K562 (cell line): Measurements from ENCODE around the gene PLIN5. TPM values are rescaled to one million over a fixed set of nuclear protein-coding genes. Genes with fewer than 3 reads are reported as not detected.

Source experiments
- ATAC-seq: fragments of 200-7000 bp; cut with Tn5 transposase; 3 replicates; pipeline ENCODE4 v1.9.1; 2020; ENCODE audit warnings: moderate library complexity
- BruUV-seq: library from RNA; stranded (reverse); fragments of 400-500 nt; replicated peaks from 2 replicates; lab custom pipeline; 2021; lab: Mats Ljungman, UMichigan
- CTCF ChIA-PET: fragments of 300-600 bp; formaldehyde crosslinking; extraction: SDS; loops from one replicate; lab custom pipeline; 2021; ENCODE audit warnings: low intra/inter-chr PET ratio; lab: Yijun Ruan, JAX
- POLR2A ChIA-PET: fragments of 300-600, 350-650 bp; sonication (Branson Sonifier 250); formaldehyde crosslinking; extraction: SDS; loops from one replicate; lab custom pipeline; 2021; ENCODE audit warnings: antibody characterized with exemption, inconsistent platforms; lab: Yijun Ruan, JAX
- DNase-seq, 4 experiments: peaks; one replicate each; pipeline versions ENCODE4 v3.0.0 to v3.0.0-alpha.2; 2011 to 2018; ENCODE audit warnings: low spot score in 3 of 4, mixed read lengths in 3 of 4; ENCODE audit errors: extremely low read depth in 1 of 4
- FAIRE-seq: peaks from 2 replicates; lab custom pipeline; 2011; peaks lifted over from hg19 to GRCh38; lab: Jason Lieb, UNC
- H2AFZ ChIP-seq: 2 replicates; pipeline ENCODE4 v1.6.0; 2011; ENCODE audit warnings: low read depth, low read length, control low read depth, inconsistent platforms
- H3K27ac ChIP-seq: fragments of 200-600 bp; 3 replicates; pipeline ENCODE4 v1.8.0; 2011; ENCODE audit warnings: low read depth, mild to moderate bottlenecking, control low read depth, inconsistent platforms, low read length, moderate library complexity, mixed read lengths; ENCODE audit errors: extremely low read depth
- H3K27me3 ChIP-seq, 2 experiments: fragments of 300-600 bp in 1 of 2; 2 replicates in 1 of 2; 3 replicates in 1 of 2; pipeline versions ENCODE4 v1.6.0 to v1.8.0; 2011; ENCODE audit warnings: inconsistent platforms in 2 of 2, low read length in 2 of 2, mild to moderate bottlenecking in 1 of 2, mixed read lengths in 1 of 2, moderate library complexity in 1 of 2; ENCODE audit not compliant: control insufficient read depth in 2 of 2, insufficient read depth in 2 of 2
- H3K36me3 ChIP-seq: fragments of 300-600 bp; 3 replicates; pipeline ENCODE4 v1.8.0; 2011; ENCODE audit warnings: mild to moderate bottlenecking, low read length, inconsistent platforms; ENCODE audit not compliant: control insufficient read depth, insufficient read depth
- H3K4me1 ChIP-seq, 2 experiments: fragments of 200-600 bp in 1 of 2; replicated peaks in 1 of 2; 2 replicates in 1 of 2; 3 replicates in 1 of 2; pipeline versions ENCODE4 v1.5.1 to v1.8.0; 2011; ENCODE audit warnings: inconsistent platforms in 2 of 2, low read length in 2 of 2, mild to moderate bottlenecking in 1 of 2, mixed read lengths in 1 of 2, moderate library complexity in 1 of 2; ENCODE audit not compliant: control insufficient read depth in 2 of 2, insufficient read depth in 2 of 2
- H3K4me2 ChIP-seq: 2 replicates; pipeline ENCODE4 v1.6.1; 2011; ENCODE audit warnings: low read length, control low read depth, inconsistent platforms, mixed read lengths; ENCODE audit not compliant: insufficient read depth
- H3K4me3 ChIP-seq: fragments of 200-600 bp; sonication (generic), shearing (Covaris generic); 2 replicates; pipeline ENCODE4 v1.5.1; 2016; ENCODE audit warnings: control low read depth, inconsistent platforms
- H3K79me2 ChIP-seq: fragments of 200-600 bp; 3 replicates; pipeline ENCODE4 v1.8.0; 2011; ENCODE audit warnings: low read length, inconsistent platforms; ENCODE audit not compliant: control insufficient read depth, insufficient read depth
- H3K9ac ChIP-seq, 2 experiments: 2 replicates each; pipeline versions ENCODE4 v1.6.0 to v1.6.1; 2011; ENCODE audit warnings: low read depth in 2 of 2, low read length in 2 of 2, control low read depth in 1 of 2, inconsistent platforms in 1 of 2, mild to moderate bottlenecking in 1 of 2, mixed read lengths in 1 of 2; ENCODE audit not compliant: insufficient read depth in 1 of 2
- H3K9me1 ChIP-seq: one replicate; pipeline ENCODE4 v1.6.0; 2011; ENCODE audit warnings: inconsistent platforms, mild to moderate bottlenecking, low read length, moderate library complexity; ENCODE audit not compliant: control insufficient read depth, insufficient read depth
- H3K9me3 ChIP-seq: replicated peaks from 2 replicates; pipeline ENCODE4 v1.5.1; 2011; ENCODE audit warnings: low read depth, low read length, inconsistent platforms; ENCODE audit not compliant: control insufficient read depth, insufficient read depth
- H4K20me1 ChIP-seq: replicated peaks from 2 replicates; pipeline ENCODE4 v1.6.1; 2011; ENCODE audit warnings: low read length, inconsistent platforms, mixed read lengths; ENCODE audit not compliant: control insufficient read depth, insufficient read depth
- POLR2G ChIP-seq: fragments of 200-400 bp; formaldehyde crosslinking; IDR thresholded peaks from 2 replicates; pipeline ENCODE4 v1.6.1; 2017; ENCODE audit warnings: low read depth, mild to moderate bottlenecking, antibody characterized with exemption, low read length, moderate library complexity
- RCOR1 ChIP-seq, 2 experiments: IDR thresholded peaks; 2 replicates each; pipeline ENCODE4 v1.6.1; 2012; ENCODE audit warnings: low read depth in 2 of 2, low read length in 2 of 2, borderline replicate concordance in 1 of 2, improper control_type of control experiment in 1 of 2
- SP2 ChIP-seq: IDR thresholded peaks from 2 replicates; pipeline ENCODE4 v1.6.1; 2011; ENCODE audit warnings: mild to moderate bottlenecking, low read depth, low read length, moderate library complexity; ENCODE audit not compliant: poor library complexity, severe bottlenecking; ENCODE audit errors: extremely low read depth
- WGBS: fragments of 100-300 bp; shearing (Covaris generic); methylation state at CpG from one replicate; pipeline ENCODE4 v1.1.6; 2016; ENCODE audit warnings: low coverage, mixed read lengths; ENCODE audit not compliant: insufficient coverage; ENCODE audit errors: missing lambda C conversion rate; 5-methylcytosine and 5-hydroxymethylcytosine counted together
- in situ Hi-C: fragments of 300-500 bp; cut with MboI; formaldehyde crosslinking; loops from 4 replicates; pipeline ENCODE4 v1.15.0; 2018; ENCODE audit warnings: inconsistent platforms, mixed read lengths
- intact Hi-C: fragments of 100-400 bp; cut with micrococcal nuclease; formaldehyde crosslinking; loops from 2 replicates; pipeline ENCODE4 v1.14.2; 2022
- polyA plus RNA-seq, 8 experiments: library from polyadenylated mRNA; depleted of rRNA in 4 of 8; stranded (reverse) in 5 of 8; unstranded in 3 of 8; fragments of >200 nt; fragmentation: Nextera tagmentation in 2 of 8; fragmentation: Illumina TruSeq in 1 of 8; extraction: Ambion mirVana in 2 of 8; extraction: Trizol in 1 of 8; gene quantifications; 2 replicates each; pipeline versions ENCODE4 v1.2.1 to v1.2.3, GENCODE V29; 2011 to 2014; ENCODE audit warnings: inconsistent platforms in 1 of 8, missing spikeins in 1 of 8
- total RNA-seq, 7 experiments: library from RNA; depleted of rRNA in 6 of 7; stranded (reverse); fragments of >200 nt in 6 of 7; fragmentation: Illumina TruSeq in 2 of 7; extraction: Trizol in 2 of 7; gene quantifications; 2 replicates each; pipeline versions ENCODE4 v1.2.1 to v1.2.3, GENCODE V29; 2011 to 2021; ENCODE audit warnings: low replicate concordance in 1 of 7
- TF ChIP-seq, protein P1 (sequence below): sonication (generic); formaldehyde crosslinking; IDR thresholded peaks from 2 replicates; pipeline ENCODE4 v1.8.0; 2023; ENCODE audit warnings: mild to moderate bottlenecking, missing genetic modification reagents

The PLIN5 gene
- total and polyA plus RNA-seq, 9 of the 15 experiments (the other 6 are each of a cell fraction or from before 2014, with no cell fraction given), result 0.04 to 1.3 (median 0.50) TPM

DNA sequence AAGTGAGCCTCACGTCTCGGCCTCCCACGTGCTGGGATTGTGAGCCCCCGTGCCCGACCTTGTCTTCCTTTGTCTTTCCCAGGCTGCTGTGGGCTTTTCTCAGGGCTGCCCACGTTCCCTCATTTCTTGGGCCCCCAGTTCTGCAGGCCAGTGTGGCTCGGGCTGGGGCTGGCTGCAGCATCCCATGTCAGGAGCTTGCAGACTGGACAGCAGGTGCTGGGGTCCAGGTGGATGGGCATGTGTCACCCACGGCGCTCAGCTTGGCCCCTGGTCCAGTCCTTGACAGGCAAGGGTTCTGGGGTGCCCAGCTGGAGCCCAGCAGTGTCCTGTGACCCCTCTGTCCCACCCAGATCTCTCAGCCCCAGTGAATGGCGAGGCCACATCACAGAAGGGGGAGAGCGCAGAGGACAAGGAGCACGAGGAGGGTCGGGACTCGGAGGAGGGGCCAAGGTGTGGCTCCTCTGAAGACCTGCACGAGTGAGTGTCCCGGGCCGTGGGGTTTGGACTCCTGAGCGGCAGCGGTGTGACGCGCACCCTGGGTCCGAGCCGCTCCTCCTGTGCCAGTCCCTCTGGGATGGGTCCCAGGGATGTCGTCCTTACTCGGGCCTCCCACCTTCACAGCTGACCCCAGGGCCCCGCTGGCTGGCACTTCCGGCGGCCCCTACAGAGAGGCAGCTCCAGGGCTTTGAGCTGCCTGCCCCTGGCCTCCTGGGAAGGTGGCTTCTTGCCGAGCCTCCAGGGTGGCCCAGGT lies 34.0 kb downstream of the PLIN5 start:
- in situ Hi-C loops, result no loop called here
- ATAC-seq (no peak), FAIRE-seq (no peak), DNase-seq (no peak)
- H2AFZ ChIP-seq, result no peak overlapping the region
- H3K9me3 ChIP-seq, result no peaks in the 10 kb centered on the region
- TF ChIP-seq, protein P1, sequence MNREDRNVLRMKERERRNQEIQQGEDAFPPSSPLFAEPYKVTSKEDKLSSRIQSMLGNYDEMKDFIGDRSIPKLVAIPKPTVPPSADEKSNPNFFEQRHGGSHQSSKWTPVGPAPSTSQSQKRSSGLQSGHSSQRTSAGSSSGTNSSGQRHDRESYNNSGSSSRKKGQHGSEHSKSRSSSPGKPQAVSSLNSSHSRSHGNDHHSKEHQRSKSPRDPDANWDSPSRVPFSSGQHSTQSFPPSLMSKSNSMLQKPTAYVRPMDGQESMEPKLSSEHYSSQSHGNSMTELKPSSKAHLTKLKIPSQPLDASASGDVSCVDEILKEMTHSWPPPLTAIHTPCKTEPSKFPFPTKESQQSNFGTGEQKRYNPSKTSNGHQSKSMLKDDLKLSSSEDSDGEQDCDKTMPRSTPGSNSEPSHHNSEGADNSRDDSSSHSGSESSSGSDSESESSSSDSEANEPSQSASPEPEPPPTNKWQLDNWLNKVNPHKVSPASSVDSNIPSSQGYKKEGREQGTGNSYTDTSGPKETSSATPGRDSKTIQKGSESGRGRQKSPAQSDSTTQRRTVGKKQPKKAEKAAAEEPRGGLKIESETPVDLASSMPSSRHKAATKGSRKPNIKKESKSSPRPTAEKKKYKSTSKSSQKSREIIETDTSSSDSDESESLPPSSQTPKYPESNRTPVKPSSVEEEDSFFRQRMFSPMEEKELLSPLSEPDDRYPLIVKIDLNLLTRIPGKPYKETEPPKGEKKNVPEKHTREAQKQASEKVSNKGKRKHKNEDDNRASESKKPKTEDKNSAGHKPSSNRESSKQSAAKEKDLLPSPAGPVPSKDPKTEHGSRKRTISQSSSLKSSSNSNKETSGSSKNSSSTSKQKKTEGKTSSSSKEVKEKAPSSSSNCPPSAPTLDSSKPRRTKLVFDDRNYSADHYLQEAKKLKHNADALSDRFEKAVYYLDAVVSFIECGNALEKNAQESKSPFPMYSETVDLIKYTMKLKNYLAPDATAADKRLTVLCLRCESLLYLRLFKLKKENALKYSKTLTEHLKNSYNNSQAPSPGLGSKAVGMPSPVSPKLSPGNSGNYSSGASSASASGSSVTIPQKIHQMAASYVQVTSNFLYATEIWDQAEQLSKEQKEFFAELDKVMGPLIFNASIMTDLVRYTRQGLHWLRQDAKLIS (CRISPR knock-in tag), result no peak
- TF ChIP-seq POLR2G (peak; percentile 29; the same call in 1 of the 2 replicates), SP2 (no peak), RCOR1 (IDR thresholded peaks at IDR 0.05; ENCODE audit: borderline replicate concordance in 1 of 2, low read depth in 2 of 2, low read length in 2 of 2) (no peak)
- intact Hi-C loops, result no loop called here
- no peak overlapping the region for H3K27ac ChIP-seq
- H3K9ac ChIP-seq, result peak overlapping the region in 1 of 2 experiments; percentile 20; a peak in 1 of 4 replicates
- H3K4me2 ChIP-seq, result no peak overlapping the region
- 89% methylated on average over 19 of the region's 29 CpGs for WGBS
- no peaks in the 10 kb centered on the region for H4K20me1 ChIP-seq
- no peak overlapping the region for H3K4me3 ChIP-seq
- no peaks in the 10 kb centered on the region for H3K27me3 ChIP-seq
- H3K9me1 ChIP-seq, result no peaks in the 10 kb centered on the region
- no TSS peak for BruUV-seq
- no peaks in the 10 kb centered on the region for H3K79me2 ChIP-seq
- ChIA-PET CTCF (no interaction called here), POLR2A (no interaction called here)
- peaks cover 42% of the 10 kb centered on the region; the same call in 1 of the 3 replicates for H3K36me3 ChIP-seq
- peaks cover 0 to 47% of the 10 kb centered on the region in 2 experiments; a peak in 2 of 5 replicates for H3K4me1 ChIP-seq
